Activated B cell treated with CpG ODN at 0.5 μM for 24 hours (primary cell): Measurements from ENCODE around the gene TP63. TPM values are rescaled to one million over a fixed set of nuclear protein-coding genes. Genes with fewer than 3 reads are reported as not detected.
"Not testable (repeated sequence)": the region's sequence is repeated elsewhere in the genome, so short reads cannot be mapped to it uniquely, and the experiment has no call there.

Experiments used
- ATAC-seq: fragments of 200-7000 bp; cut with Tn5 transposase; one replicate; pipeline ENCODE4 v1.10.0; 2021; ENCODE audit warnings: low read depth, mild to moderate bottlenecking, moderate library complexity
- CTCF ChIA-PET: fragments of 350-600 bp; sonication (Branson Sonifier 250); formaldehyde crosslinking; loops from one replicate; lab custom pipeline; 2021; ENCODE audit warnings: antibody characterized with exemption; lab: Charles Lee
- POLR2A ChIA-PET: fragments of 350-600 bp; sonication (Branson Sonifier 250); formaldehyde crosslinking; loops from one replicate; lab custom pipeline; 2021; ENCODE audit warnings: antibody characterized with exemption; lab: Charles Lee
- DNase-seq: peaks from one replicate; pipeline ENCODE4 v3.0.0; 2022
- H3K27ac Mint-ChIP-seq: one replicate; pipeline ENCODE4 v1.8.0; 2020; ENCODE audit warnings: mixed read lengths
- H3K27me3 Mint-ChIP-seq: one replicate; pipeline ENCODE4 v1.8.0; 2021; ENCODE audit warnings: mixed read lengths
- H3K36me3 Mint-ChIP-seq: one replicate; pipeline ENCODE4 v1.8.0; 2021; ENCODE audit warnings: low read depth, mixed read lengths
- H3K4me1 Mint-ChIP-seq: one replicate; pipeline ENCODE4 v1.8.0; 2021; ENCODE audit warnings: mixed read lengths
- H3K4me3 Mint-ChIP-seq: one replicate; pipeline ENCODE4 v1.8.0; 2020; ENCODE audit warnings: mild to moderate bottlenecking, mixed read lengths
- H3K9me3 Mint-ChIP-seq: one replicate; pipeline ENCODE4 v1.8.0; 2020; ENCODE audit warnings: mixed read lengths
- CTCF ChIP-seq: fragments of 200-600 bp; IDR thresholded peaks from one replicate; pipeline ENCODE4 v1.8.0; 2022; ENCODE audit warnings: antibody characterized with exemption, mild to moderate bottlenecking
- intact Hi-C: fragments of 100-400 bp; cut with micrococcal nuclease; formaldehyde crosslinking; loops from one replicate; pipeline ENCODE4 v1.15.1; 2024
- total RNA-seq: library from RNA; stranded (reverse); gene quantifications from 2 replicates; pipeline ENCODE4 v1.2.3, GENCODE V29; 2022

Gene TP63
- total RNA-seq, 1 donor from 2014 or later, result 3.9 TPM

- DNase-seq (no peak), ATAC-seq (no peak)
- H3K4me1 Mint-ChIP-seq, result no peaks in the 10 kb centered on the region
- H3K4me3 Mint-ChIP-seq, result no peak overlapping the region
- H3K27ac Mint-ChIP-seq, result no peak overlapping the region
- intact Hi-C loops, result no loop called here
- no peak for TF ChIP-seq CTCF
- H3K36me3 Mint-ChIP-seq, result no peaks in the 10 kb centered on the region
- POLR2A ChIA-PET, result no interaction called here
- CTCF ChIA-PET, result no interaction called here
- no peaks in the 10 kb centered on the region for H3K27me3 Mint-ChIP-seq
- H3K9me3 Mint-ChIP-seq, result no peaks in the 10 kb centered on the region
Observed at GRCh38 chr3:189597918-189598317, 33.3 kb upstream of the TP63 start.

DNA sequence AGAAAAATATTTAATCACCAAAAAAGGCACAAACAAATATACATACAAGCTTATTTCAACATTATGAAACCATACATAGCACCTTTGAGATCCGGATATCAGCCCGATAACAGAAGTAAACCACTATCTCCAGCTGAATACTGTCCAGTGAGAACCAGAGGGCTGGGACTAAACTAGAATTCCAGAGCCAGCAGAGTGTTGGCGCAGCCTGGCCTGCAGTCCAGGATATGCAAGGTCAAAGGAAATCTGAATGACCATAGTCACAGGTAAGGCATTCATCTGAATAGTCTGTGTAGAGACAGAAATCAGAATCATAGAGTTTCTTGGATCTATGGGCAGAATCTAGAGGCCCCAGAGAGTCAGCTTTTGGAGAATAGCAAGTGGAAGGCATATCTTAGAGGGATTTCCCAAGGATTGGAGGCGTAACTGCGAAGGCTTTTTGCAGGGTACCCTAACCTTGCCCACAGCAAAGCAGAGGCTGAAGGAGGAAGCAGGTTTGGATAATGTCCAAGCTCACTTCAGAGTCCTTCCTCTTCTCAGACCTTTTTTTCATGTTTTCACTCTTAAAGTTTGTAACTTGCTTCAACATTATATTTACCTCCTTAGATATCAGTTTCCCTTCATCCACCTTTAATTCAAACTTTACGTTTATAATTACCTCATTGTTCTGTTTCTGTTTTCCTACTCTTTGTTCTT is 32.5 kb upstream of the TP63 start:
- ChIA-PET CTCF (no interaction called here), POLR2A (no interaction called here)
- no peak for ATAC-seq
- no peak for TF ChIP-seq CTCF
- H3K27ac Mint-ChIP-seq, result no peak overlapping the region
- intact Hi-C loops, result no loop called here
- no peaks in the 10 kb centered on the region for H3K27me3 Mint-ChIP-seq
- no peak overlapping the region for H3K4me3 Mint-ChIP-seq
- no peaks in the 10 kb centered on the region for H3K36me3 Mint-ChIP-seq
- H3K4me1 Mint-ChIP-seq, result no peaks in the 10 kb centered on the region
- no peak for DNase-seq
- H3K9me3 Mint-ChIP-seq, result no peaks in the 10 kb centered on the region

GRCh38 chr3:189602471-189602870 is 28.7 kb upstream of the TP63 start:
- ATAC-seq (no peak), DNase-seq (no peak)
- no peaks in the 10 kb centered on the region for H3K4me1 Mint-ChIP-seq
- H3K4me3 Mint-ChIP-seq, result no peak overlapping the region
- no peak for TF ChIP-seq CTCF
- no peaks in the 10 kb centered on the region for H3K27me3 Mint-ChIP-seq
- H3K27ac Mint-ChIP-seq, result no peak overlapping the region
- ChIA-PET POLR2A (no interaction called here), CTCF (no interaction called here)
- intact Hi-C loops, result no loop called here
- no peaks in the 10 kb centered on the region for H3K36me3 Mint-ChIP-seq
- H3K9me3 Mint-ChIP-seq, result peaks cover 7% of the 10 kb centered on the region

DNA sequence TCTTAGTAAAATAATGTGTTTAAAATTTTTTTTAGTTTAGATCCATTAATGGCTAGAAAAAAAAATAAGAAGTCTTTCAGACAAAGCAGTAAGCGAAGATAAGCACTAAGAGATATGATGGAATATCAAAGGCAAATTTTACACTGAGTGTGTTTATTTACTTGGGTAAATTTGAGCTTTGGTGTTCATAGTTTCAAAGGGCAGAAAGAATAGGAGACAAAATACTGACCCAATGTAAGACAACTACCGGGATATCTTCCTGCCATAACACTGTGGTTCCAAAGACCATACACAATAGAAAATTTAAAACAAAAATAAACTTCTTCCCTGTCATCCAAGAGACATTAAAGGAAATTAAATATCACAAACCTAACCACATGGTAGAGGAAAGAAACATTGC is 25.5 kb upstream of the TP63 start:
- ChIA-PET POLR2A (no interaction called here), CTCF (no interaction called here)
- Mint-ChIP-seq H3K9me3 (peaks cover 12% of the 10 kb centered on the region), H3K36me3 (no peaks in the 10 kb centered on the region), H3K4me1 (no peaks in the 10 kb centered on the region), H3K27me3 (no peaks in the 10 kb centered on the region), H3K27ac (no peak overlapping the region), H3K4me3 (no peak overlapping the region)
- ATAC-seq, result no peak
- DNase-seq, result no peak
- no peak for TF ChIP-seq CTCF
- intact Hi-C loops, result no loop called here

GRCh38 chr3:189606774-189607173 is 24.4 kb upstream of the TP63 start:
- H3K27ac Mint-ChIP-seq, result no peak overlapping the region
- ChIA-PET POLR2A (no interaction called here), CTCF (no interaction called here)
- peaks cover 16% of the 10 kb centered on the region for H3K9me3 Mint-ChIP-seq
- H3K4me3 Mint-ChIP-seq, result no peak overlapping the region
- no peaks in the 10 kb centered on the region for H3K4me1 Mint-ChIP-seq
- H3K36me3 Mint-ChIP-seq, result no peaks in the 10 kb centered on the region
- no peak for DNase-seq
- no peak for TF ChIP-seq CTCF
- ATAC-seq, result no peak
- intact Hi-C loops, result no loop called here
- no peaks in the 10 kb centered on the region for H3K27me3 Mint-ChIP-seq

DNA sequence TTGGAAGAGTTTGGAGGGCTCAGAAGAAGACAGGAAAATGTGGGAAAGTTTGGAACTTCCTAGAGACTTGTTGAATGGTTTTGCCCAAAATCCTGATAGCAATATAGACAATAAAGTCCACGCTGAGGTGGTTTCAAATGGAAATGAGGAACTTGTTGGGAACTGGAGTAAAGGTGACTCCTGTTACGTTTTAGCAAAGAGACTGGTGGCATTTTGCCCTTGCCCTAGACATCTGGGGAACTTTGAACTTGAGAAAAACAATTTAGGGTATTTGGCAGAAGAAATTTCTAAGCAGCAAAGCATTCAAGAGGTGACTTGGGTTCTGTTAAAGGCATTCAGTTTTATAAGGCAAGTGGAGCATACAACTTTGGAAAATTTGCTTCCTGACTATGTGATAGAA is 18.5 kb upstream of the TP63 start:
- peaks cover 11% of the 10 kb centered on the region for H3K9me3 Mint-ChIP-seq
- ATAC-seq, H3K27me3 Mint-ChIP-seq, intact Hi-C loops, CTCF ChIA-PET, H3K4me1 Mint-ChIP-seq, H3K27ac Mint-ChIP-seq, POLR2A ChIA-PET, DNase-seq, H3K36me3 Mint-ChIP-seq, H3K4me3 Mint-ChIP-seq: not testable (repeated sequence)
